CD4-positive, alpha-beta T cell (primary cell): ENCODE measurements around the gene NGFR. TPM values are rescaled to one million over a fixed set of nuclear protein-coding genes. Genes with fewer than 3 reads are reported as not detected.

Source experiments
- ATAC-seq: fragments of 200-7000 bp; cut with Tn5 transposase; one replicate; pipeline ENCODE4 v1.10.0; 2022; ENCODE audit warnings: mild to moderate bottlenecking; ENCODE audit not compliant: poor library complexity
- CTCF ChIA-PET: fragments of 350-600 bp; sonication (Branson Sonifier 250); formaldehyde crosslinking; loops from one replicate; lab custom pipeline; 2021; ENCODE audit warnings: antibody characterized with exemption, inconsistent platforms; lab: Charles Lee
- POLR2A ChIA-PET: fragments of 350-600 bp; sonication (Branson Sonifier 250); formaldehyde crosslinking; loops from one replicate; lab custom pipeline; 2021; ENCODE audit warnings: antibody characterized with exemption, inconsistent platforms; lab: Charles Lee
- DNase-seq, 14 experiments: peaks; one replicate each; pipeline ENCODE4 v3.0.0-alpha.2; 2013 to 2020; ENCODE audit warnings: mixed read lengths in 2 of 14
- H3K27ac ChIP-seq, 2 donors: one replicate each; pipeline versions ENCODE4 v1.5.1 to v1.7.0; 2013; ENCODE audit warnings: low read length in 2 of 2, low read depth in 1 of 2, mild to moderate bottlenecking in 1 of 2
- H3K27me3 ChIP-seq, 2 experiments: 1 replicate in 1 of 2; 2 replicates in 1 of 2; pipeline versions ENCODE4 v1.6.1 to v1.7.0; 2013; ENCODE audit warnings: low read length in 2 of 2, control low read depth in 1 of 2, mild to moderate bottlenecking in 1 of 2, moderate library complexity in 1 of 2; ENCODE audit not compliant: insufficient read depth in 2 of 2, control insufficient read depth in 1 of 2
- H3K36me3 ChIP-seq: one replicate; pipeline ENCODE4 v1.6.1; 2013; ENCODE audit warnings: low read length, control low read depth; ENCODE audit not compliant: insufficient read depth
- H3K4me1 ChIP-seq: one replicate; pipeline ENCODE4 v1.6.1; 2013; ENCODE audit warnings: low read length, control low read depth; ENCODE audit not compliant: insufficient read depth
- H3K4me3 ChIP-seq: one replicate; pipeline ENCODE4 v1.5.1; 2013; ENCODE audit warnings: mild to moderate bottlenecking, low read length, moderate library complexity
- H3K9me3 ChIP-seq, 2 experiments: 1 replicate in 1 of 2; 2 replicates in 1 of 2; pipeline versions ENCODE4 v1.6.1 to v1.7.0; 2013; ENCODE audit warnings: low read length in 2 of 2, mild to moderate bottlenecking in 2 of 2, control low read depth in 1 of 2, moderate library complexity in 1 of 2; ENCODE audit not compliant: control insufficient read depth in 1 of 2, insufficient read depth in 1 of 2
- H3K27ac Mint-ChIP-seq: one replicate; pipeline ENCODE4 v1.8.0; 2020; ENCODE audit warnings: mixed read lengths
- H3K27me3 Mint-ChIP-seq: one replicate; pipeline ENCODE4 v1.8.0; 2021; ENCODE audit warnings: mixed read lengths
- H3K36me3 Mint-ChIP-seq: one replicate; pipeline ENCODE4 v1.8.0; 2021; ENCODE audit warnings: low read depth, mixed read lengths
- H3K4me1 Mint-ChIP-seq: one replicate; pipeline ENCODE4 v1.8.0; 2021; ENCODE audit warnings: low read depth, mixed read lengths
- H3K4me3 Mint-ChIP-seq: one replicate; pipeline ENCODE4 v1.8.0; 2020; ENCODE audit warnings: mild to moderate bottlenecking, mixed read lengths
- H3K9me3 Mint-ChIP-seq: one replicate; pipeline ENCODE4 v1.8.0; 2020; ENCODE audit warnings: mixed read lengths
- intact Hi-C, 2 experiments: fragments of 100-400 bp; cut with DNase I in 1 of 2; cut with micrococcal nuclease in 1 of 2; formaldehyde crosslinking; loops; one replicate each; pipeline versions ENCODE4 v1.15.1 to v1.9.0; 2023 to 2025; cut with DNase I, micrococcal nuclease
- total RNA-seq, 174 experiments: library from RNA in 2 of 174; stranded (reverse) in 2 of 174; gene quantifications; one replicate each; pipeline ENCODE4 v1.2.3 and lab custom pipeline; 2021 to 2026
- TF ChIP-seq, protein P1 (sequence below): fragments of 200-600 bp; IDR thresholded peaks from one replicate; pipeline ENCODE4 v1.8.0; 2022; ENCODE audit warnings: antibody characterized with exemption, mild to moderate bottlenecking

Gene NGFR
- total RNA-seq, 2 experiments from 2014 or later: 0.11 to 0.22 TPM

DNA sequence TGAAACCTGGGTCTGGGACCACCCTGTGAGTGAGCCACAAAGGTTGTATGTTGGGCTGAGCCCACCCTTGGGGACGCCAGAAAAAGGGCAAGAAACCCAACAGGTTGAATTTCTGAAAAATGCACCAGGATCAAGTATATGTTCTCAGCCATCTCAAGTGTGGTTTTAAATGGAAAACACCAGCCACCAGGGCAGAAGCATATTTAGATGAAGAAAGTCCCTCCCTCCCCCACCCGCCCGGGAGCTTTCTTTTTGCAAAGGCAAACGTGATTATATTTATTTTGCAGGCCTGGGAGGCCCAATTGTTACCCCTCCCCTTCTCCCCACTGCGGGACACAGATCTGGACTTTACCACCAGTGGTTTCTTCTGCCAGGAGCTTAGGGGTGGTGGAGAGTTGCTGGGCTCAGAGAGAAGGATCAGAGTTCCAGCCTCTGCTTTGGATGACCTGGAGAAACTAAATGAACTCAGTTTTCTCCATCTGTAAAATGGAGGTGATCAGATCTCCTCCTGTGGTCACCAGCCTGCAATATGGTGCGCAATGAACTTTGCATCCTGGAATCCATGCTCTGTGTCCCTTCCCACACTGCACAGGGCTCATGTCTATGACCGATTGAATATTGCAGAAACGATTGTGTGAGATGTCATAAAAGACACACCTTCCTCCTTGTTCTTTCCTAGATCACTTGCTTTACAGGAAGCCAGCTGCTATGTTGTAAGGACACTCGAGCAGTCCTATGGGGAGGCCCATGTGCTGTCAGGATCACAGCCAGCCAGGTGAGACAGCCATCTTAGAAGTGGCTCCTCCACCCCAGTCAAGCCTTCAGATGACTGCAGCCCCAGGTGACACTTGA, 21.0 kb upstream of the NGFR start:
- Histone ChIP-seq H3K27ac (no peak overlapping the region), H3K4me3 (no peak overlapping the region), H3K9me3 (peaks cover 13 to 19% of the 10 kb centered on the region in 2 experiments), H3K27me3 (peaks cover 58 to 66% of the 10 kb centered on the region in 2 experiments), H3K4me1 (peaks cover 11% of the 10 kb centered on the region), H3K36me3 (no peaks in the 10 kb centered on the region)
- Mint-ChIP-seq H3K36me3 (no peaks in the 10 kb centered on the region), H3K4me3 (no peak overlapping the region), H3K27me3 (peaks cover 91% of the 10 kb centered on the region), H3K27ac (no peak overlapping the region), H3K9me3 (peaks cover 3% of the 10 kb centered on the region), H3K4me1 (no peaks in the 10 kb centered on the region)
- TF ChIP-seq, protein P1, sequence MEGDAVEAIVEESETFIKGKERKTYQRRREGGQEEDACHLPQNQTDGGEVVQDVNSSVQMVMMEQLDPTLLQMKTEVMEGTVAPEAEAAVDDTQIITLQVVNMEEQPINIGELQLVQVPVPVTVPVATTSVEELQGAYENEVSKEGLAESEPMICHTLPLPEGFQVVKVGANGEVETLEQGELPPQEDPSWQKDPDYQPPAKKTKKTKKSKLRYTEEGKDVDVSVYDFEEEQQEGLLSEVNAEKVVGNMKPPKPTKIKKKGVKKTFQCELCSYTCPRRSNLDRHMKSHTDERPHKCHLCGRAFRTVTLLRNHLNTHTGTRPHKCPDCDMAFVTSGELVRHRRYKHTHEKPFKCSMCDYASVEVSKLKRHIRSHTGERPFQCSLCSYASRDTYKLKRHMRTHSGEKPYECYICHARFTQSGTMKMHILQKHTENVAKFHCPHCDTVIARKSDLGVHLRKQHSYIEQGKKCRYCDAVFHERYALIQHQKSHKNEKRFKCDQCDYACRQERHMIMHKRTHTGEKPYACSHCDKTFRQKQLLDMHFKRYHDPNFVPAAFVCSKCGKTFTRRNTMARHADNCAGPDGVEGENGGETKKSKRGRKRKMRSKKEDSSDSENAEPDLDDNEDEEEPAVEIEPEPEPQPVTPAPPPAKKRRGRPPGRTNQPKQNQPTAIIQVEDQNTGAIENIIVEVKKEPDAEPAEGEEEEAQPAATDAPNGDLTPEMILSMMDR: no peak
- ChIA-PET POLR2A (no interaction called here), CTCF (no interaction called here)
- ATAC-seq (no peak), DNase-seq (no peak)
- intact Hi-C loops: no loop called here

DNA sequence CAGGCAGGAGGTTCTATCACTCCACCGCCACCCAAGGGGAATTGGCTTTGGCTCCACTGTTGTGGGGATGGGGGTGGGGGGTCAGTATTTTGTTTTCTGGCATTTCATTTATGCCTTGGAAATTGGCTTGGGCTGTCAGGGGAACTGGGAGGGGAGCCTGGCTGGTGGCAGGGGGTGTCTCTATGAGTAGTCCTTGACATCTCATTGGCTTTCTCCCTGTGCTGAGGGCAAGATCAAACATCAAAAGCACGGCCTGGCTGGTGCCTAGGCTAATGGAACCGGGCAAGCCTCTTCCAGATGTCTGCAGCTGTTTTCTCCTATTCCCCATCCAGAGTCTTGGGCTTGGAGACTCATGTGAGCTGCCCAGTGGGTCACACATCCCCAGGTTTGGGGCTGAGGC, 17.4 kb upstream of the NGFR start:
- H3K4me1 Mint-ChIP-seq: no peaks in the 10 kb centered on the region
- Histone ChIP-seq H3K4me3 (no peak overlapping the region), H3K9me3 (peaks cover 4 to 13% of the 10 kb centered on the region in 2 experiments), H3K36me3 (no peaks in the 10 kb centered on the region), H3K27me3 (peaks cover 28 to 33% of the 10 kb centered on the region in 2 experiments), H3K4me1 (no peaks in the 10 kb centered on the region), H3K27ac (no peak overlapping the region)
- no peaks in the 10 kb centered on the region for H3K36me3 Mint-ChIP-seq
- DNase-seq (no peak), ATAC-seq (no peak)
- POLR2A ChIA-PET: no interaction called here
- no peak overlapping the region for H3K27ac Mint-ChIP-seq
- H3K4me3 Mint-ChIP-seq: no peak overlapping the region
- peaks cover 3% of the 10 kb centered on the region for H3K9me3 Mint-ChIP-seq
- intact Hi-C loops: no loop called here
- CTCF ChIA-PET: interaction anchor here (1.1 kb wide), 1 partner anchor 80 kb away, joined by 3 read pairs; no protein-coding TSS in a partner anchor
- H3K27me3 Mint-ChIP-seq: peaks cover 79% of the 10 kb centered on the region
- TF ChIP-seq, protein P1: no peak

DNA sequence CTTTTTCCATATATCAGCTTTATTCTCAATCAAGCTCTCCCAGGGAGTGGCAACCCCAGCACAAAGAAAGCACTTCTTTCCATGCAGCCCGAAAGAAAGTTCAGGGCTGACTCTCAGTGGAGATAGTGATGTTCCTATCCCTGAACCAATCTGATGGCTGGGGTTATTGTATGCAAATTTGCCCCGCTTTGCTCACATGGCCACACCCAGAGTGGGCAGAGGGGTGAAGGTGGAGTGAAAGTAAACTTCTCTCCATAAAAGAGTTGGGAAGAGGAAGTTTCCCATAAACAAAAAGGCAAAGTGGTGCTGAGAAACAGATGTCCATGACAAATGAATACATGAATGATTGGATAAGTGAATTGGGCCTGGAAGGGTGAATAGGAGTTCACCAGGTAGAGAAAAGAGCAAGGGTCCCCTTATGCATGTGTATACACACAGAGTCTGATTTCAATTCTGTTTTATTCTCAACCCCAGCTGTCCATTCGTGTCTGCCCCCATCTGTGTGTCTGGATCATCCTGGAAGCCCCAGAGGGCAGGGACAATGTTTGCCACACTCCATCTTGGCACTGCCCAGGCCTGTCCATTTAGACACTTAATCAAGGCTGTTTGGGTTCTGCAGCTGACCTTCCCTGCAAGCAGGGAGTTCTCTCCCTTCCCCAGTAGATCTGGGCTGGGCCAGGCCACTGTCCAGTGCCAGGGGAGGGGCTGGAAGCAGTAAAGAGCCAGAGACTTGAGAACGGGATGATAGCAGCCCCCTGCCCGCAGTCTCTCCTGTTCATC, 14.1 kb upstream of the NGFR start:
- H3K36me3 Mint-ChIP-seq: no peaks in the 10 kb centered on the region
- CTCF ChIA-PET: no interaction called here

More for the DNA sequence above, 14.1 kb upstream of the NGFR start:
- Mint-ChIP-seq H3K27me3 (peaks cover 77% of the 10 kb centered on the region), H3K9me3 (peaks cover 3% of the 10 kb centered on the region), H3K27ac (no peak overlapping the region), H3K4me1 (no peaks in the 10 kb centered on the region), H3K4me3 (no peak overlapping the region)
- Histone ChIP-seq H3K27ac (no peak overlapping the region), H3K4me1 (no peaks in the 10 kb centered on the region), H3K9me3 (no peaks in the 10 kb centered on the region), H3K4me3 (no peak overlapping the region), H3K27me3 (peaks cover 27 to 32% of the 10 kb centered on the region in 2 experiments), H3K36me3 (no peaks in the 10 kb centered on the region)
- POLR2A ChIA-PET: no interaction called here
- ATAC-seq: no peak
- intact Hi-C loops: no loop called here
- TF ChIP-seq, protein P1: no peak
- DNase-seq: no peak
